Measurements from ENCODE around the gene TMEM184B.

TMEM184B gene

GRCh38 chr22:38300197-38300945 is 27.6 kb upstream of the TMEM184B start:
- no peak overlapping the region for H2BK5ac ChIP-seq (ENCODE audit: low read length)
- no peaks in the 10 kb centered on the region for H3K4me1 ChIP-seq (ENCODE audit: control insufficient read depth in 2 of 2, insufficient read depth in 1 of 2, low read depth in 1 of 2, low read length in 2 of 2)
- H2AFZ ChIP-seq (ENCODE audit: low read length) = no peak overlapping the region
- H3K79me1 ChIP-seq (ENCODE audit: low read depth, low read length) = peaks cover 29% of the 10 kb centered on the region
- no peak overlapping the region for H3K4me2 ChIP-seq (ENCODE audit: insufficient read depth, low read length, poor library complexity, severe bottlenecking)
- peaks cover 80 to 99% of the 10 kb centered on the region in 2 donors for H3K36me3 ChIP-seq (replicated peaks in 1 of 2; ENCODE audit: control insufficient read depth in 2 of 2, insufficient read depth in 2 of 2, low read length in 2 of 2)
- no peak overlapping the region for H2BK12ac ChIP-seq (ENCODE audit: low read length)
- H3K27me3 ChIP-seq (ENCODE audit: control insufficient read depth in 3 of 3, insufficient read depth in 3 of 3, low read depth in 1 of 3, low read length in 3 of 3) = no peaks in the 10 kb centered on the region
- no peak overlapping the region for H4K8ac ChIP-seq (ENCODE audit: low read depth, low read length)
- WGBS, 2 donors (ENCODE audit: extremely low coverage in 2 of 2, insufficient read length in 2 of 2, insufficient replicate concordance in 1 of 2) = no CpG with 5 or more reads among the region's 26 CpGs
- no peak overlapping the region for H3K4me3 ChIP-seq (ENCODE audit: low read length in 2 of 2)
- no peak overlapping the region for H2AK5ac ChIP-seq (ENCODE audit: low read depth, low read length)
- H2BK120ac ChIP-seq (ENCODE audit: low read depth, low read length) = no peak overlapping the region
- H3K23ac ChIP-seq (ENCODE audit: low read depth, low read length, poor library complexity) = no peak overlapping the region
- no peak overlapping the region for H3K18ac ChIP-seq (ENCODE audit: low read length)
- H3K27ac ChIP-seq (replicated peaks; ENCODE audit: low read length) = no peak overlapping the region
- no peak overlapping the region for H2BK15ac ChIP-seq (ENCODE audit: low read length)
- H3K14ac ChIP-seq (ENCODE audit: low read length) = no peak overlapping the region
- no peak overlapping the region for H3K4ac ChIP-seq (ENCODE audit: low read length)
- no peaks in the 10 kb centered on the region for H3K9me3 ChIP-seq (replicated peaks in 1 of 2; ENCODE audit: control insufficient read depth in 2 of 2, insufficient read depth in 1 of 2, low read depth in 1 of 2, low read length in 2 of 2)
- H3K9ac ChIP-seq (ENCODE audit: low read depth, low read length, poor library complexity) = no peak overlapping the region
- no peak overlapping the region for H4K91ac ChIP-seq (ENCODE audit: low read depth, low read length, poor library complexity)
- no peak for DNase-seq (ENCODE audit: low spot score)

GRCh38 chr22:38299770-38300102 is 26.9 kb upstream of the TMEM184B start:
- Histone ChIP-seq H3K4me3 (ENCODE audit: low read length in 2 of 2) (no peak overlapping the region), H3K4me2 (ENCODE audit: insufficient read depth, low read length, poor library complexity, severe bottlenecking) (no peak overlapping the region), H2AFZ (ENCODE audit: low read length) (no peak overlapping the region), H4K8ac (ENCODE audit: low read depth, low read length) (no peak overlapping the region), H3K9me3 (replicated peaks in 1 of 2; ENCODE audit: control insufficient read depth in 2 of 2, insufficient read depth in 1 of 2, low read depth in 1 of 2, low read length in 2 of 2) (no peaks in the 10 kb centered on the region), H2BK15ac (ENCODE audit: low read length) (no peak overlapping the region), H3K4me1 (ENCODE audit: control insufficient read depth in 2 of 2, insufficient read depth in 1 of 2, low read depth in 1 of 2, low read length in 2 of 2) (no peaks in the 10 kb centered on the region), H2BK5ac (ENCODE audit: low read length) (no peak overlapping the region), H3K23ac (ENCODE audit: low read depth, low read length, poor library complexity) (no peak overlapping the region), H2AK5ac (ENCODE audit: low read depth, low read length) (no peak overlapping the region), H3K4ac (ENCODE audit: low read length) (no peak overlapping the region), H3K9ac (ENCODE audit: low read depth, low read length, poor library complexity) (no peak overlapping the region), H3K14ac (ENCODE audit: low read length) (no peak overlapping the region), H2BK120ac (ENCODE audit: low read depth, low read length) (no peak overlapping the region), H2BK12ac (ENCODE audit: low read length) (no peak overlapping the region), H4K91ac (ENCODE audit: low read depth, low read length, poor library complexity) (no peak overlapping the region), H3K27ac (replicated peaks; ENCODE audit: low read length) (no peak overlapping the region), H3K18ac (ENCODE audit: low read length) (no peak overlapping the region), H3K36me3 (replicated peaks in 1 of 2; ENCODE audit: control insufficient read depth in 2 of 2, insufficient read depth in 2 of 2, low read length in 2 of 2) (peaks cover 86 to 100% of the 10 kb centered on the region in 2 donors), H3K79me1 (ENCODE audit: low read depth, low read length) (peaks cover 34% of the 10 kb centered on the region), H3K27me3 (ENCODE audit: control insufficient read depth in 3 of 3, insufficient read depth in 3 of 3, low read depth in 1 of 3, low read length in 3 of 3) (no peaks in the 10 kb centered on the region)
- DNase-seq (ENCODE audit: low spot score) = no peak
- no CpG with 5 or more reads among the region's 12 CpGs for WGBS, 2 donors (ENCODE audit: extremely low coverage in 2 of 2, insufficient read length in 2 of 2, insufficient replicate concordance in 1 of 2)

DNA sequence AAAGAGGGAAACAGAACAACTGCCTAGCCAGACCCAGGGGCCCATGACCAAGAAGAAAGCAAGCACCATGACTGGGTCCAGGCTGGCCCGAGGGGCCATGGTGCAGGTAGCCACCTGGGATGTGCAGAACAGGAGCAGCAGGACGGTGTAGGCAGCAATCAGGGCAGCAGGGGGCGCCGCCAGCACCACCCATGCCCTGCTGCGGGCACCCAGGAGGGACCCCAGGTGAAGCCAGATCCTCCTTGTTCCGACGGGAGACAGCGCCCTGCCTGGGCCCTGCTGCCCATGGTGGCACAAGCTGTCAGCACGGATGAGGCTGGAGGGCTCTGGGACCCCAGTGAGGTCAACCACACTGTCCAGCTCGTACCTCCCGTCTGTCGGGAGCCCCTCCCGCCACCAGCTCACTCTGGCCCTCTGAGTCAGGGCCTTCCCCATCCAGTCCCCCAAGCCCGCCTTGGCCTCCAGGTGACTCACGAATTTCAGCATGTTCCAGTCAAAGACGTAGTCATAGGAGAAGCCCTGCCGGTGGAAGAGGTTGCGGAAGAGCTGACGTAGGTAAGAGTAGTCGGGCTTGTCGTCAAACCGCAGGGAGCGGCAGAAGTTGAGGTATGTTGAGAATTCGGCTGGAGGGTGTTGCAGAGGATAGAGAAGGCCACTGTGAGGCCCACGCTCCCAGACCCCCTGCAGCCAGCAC is 25.6 kb upstream of the TMEM184B start:
- DNase-seq (ENCODE audit: low spot score) = no peak

GRCh38 chr22:38296372-38296771 is 23.6 kb upstream of the TMEM184B start:
- no peaks in the 10 kb centered on the region for H3K27me3 ChIP-seq (ENCODE audit: control insufficient read depth in 3 of 3, insufficient read depth in 3 of 3, low read depth in 1 of 3, low read length in 3 of 3)
- no peak overlapping the region for H2BK120ac ChIP-seq (ENCODE audit: low read depth, low read length)
- H4K8ac ChIP-seq (ENCODE audit: low read depth, low read length) = no peak overlapping the region
- H3K79me1 ChIP-seq (ENCODE audit: low read depth, low read length) = peaks cover 23% of the 10 kb centered on the region
- no peak overlapping the region for H2AFZ ChIP-seq (ENCODE audit: low read length)
- no peak overlapping the region for H3K9ac ChIP-seq (ENCODE audit: low read depth, low read length, poor library complexity)
- H3K36me3 ChIP-seq (replicated peaks in 1 of 2; ENCODE audit: control insufficient read depth in 2 of 2, insufficient read depth in 2 of 2, low read length in 2 of 2) = peaks cover 87 to 97% of the 10 kb centered on the region in 2 donors
- H3K14ac ChIP-seq (ENCODE audit: low read length) = no peak overlapping the region
- no peak overlapping the region for H2BK5ac ChIP-seq (ENCODE audit: low read length)
- no peak overlapping the region for H2BK15ac ChIP-seq (ENCODE audit: low read length)
- no peak overlapping the region for H2BK12ac ChIP-seq (ENCODE audit: low read length)
- H3K4me3 ChIP-seq (ENCODE audit: low read length in 2 of 2) = no peak overlapping the region
- H3K4me1 ChIP-seq (ENCODE audit: control insufficient read depth in 2 of 2, insufficient read depth in 1 of 2, low read depth in 1 of 2, low read length in 2 of 2) = peaks cover 0 to 2% of the 10 kb centered on the region in 2 donors
- H2AK5ac ChIP-seq (ENCODE audit: low read depth, low read length) = no peak overlapping the region
- no peak overlapping the region for H3K4me2 ChIP-seq (ENCODE audit: insufficient read depth, low read length, poor library complexity, severe bottlenecking)
- no peak overlapping the region for H4K91ac ChIP-seq (ENCODE audit: low read depth, low read length, poor library complexity)
- no CpG with 5 or more reads among the region's 4 CpGs for WGBS, 2 donors (ENCODE audit: extremely low coverage in 2 of 2, insufficient read length in 2 of 2, insufficient replicate concordance in 1 of 2)
- no peak overlapping the region for H3K27ac ChIP-seq (replicated peaks; ENCODE audit: low read length)
- no peak overlapping the region for H3K23ac ChIP-seq (ENCODE audit: low read depth, low read length, poor library complexity)
- no peak overlapping the region for H3K4ac ChIP-seq (ENCODE audit: low read length)
- no peaks in the 10 kb centered on the region for H3K9me3 ChIP-seq (replicated peaks in 1 of 2; ENCODE audit: control insufficient read depth in 2 of 2, insufficient read depth in 1 of 2, low read depth in 1 of 2, low read length in 2 of 2)
- DNase-seq (ENCODE audit: low spot score) = no peak
- H3K18ac ChIP-seq (ENCODE audit: low read length) = no peak overlapping the region

More for the DNA sequence above, 25.6 kb upstream of the TMEM184B start:
- Histone ChIP-seq H3K18ac (ENCODE audit: low read length) (no peak overlapping the region), H4K8ac (ENCODE audit: low read depth, low read length) (no peak overlapping the region), H3K23ac (ENCODE audit: low read depth, low read length, poor library complexity) (no peak overlapping the region), H2BK15ac (ENCODE audit: low read length) (no peak overlapping the region), H2BK120ac (ENCODE audit: low read depth, low read length) (no peak overlapping the region), H3K4me2 (ENCODE audit: insufficient read depth, low read length, poor library complexity, severe bottlenecking) (no peak overlapping the region), H3K4me1 (ENCODE audit: control insufficient read depth in 2 of 2, insufficient read depth in 1 of 2, low read depth in 1 of 2, low read length in 2 of 2) (peaks cover 0 to 2% of the 10 kb centered on the region in 2 donors), H3K14ac (ENCODE audit: low read length) (no peak overlapping the region), H3K27me3 (ENCODE audit: control insufficient read depth in 3 of 3, insufficient read depth in 3 of 3, low read depth in 1 of 3, low read length in 3 of 3) (no peaks in the 10 kb centered on the region), H2AK5ac (ENCODE audit: low read depth, low read length) (no peak overlapping the region), H2BK12ac (ENCODE audit: low read length) (no peak overlapping the region), H3K4ac (ENCODE audit: low read length) (no peak overlapping the region), H3K27ac (replicated peaks; ENCODE audit: low read length) (no peak overlapping the region), H4K91ac (ENCODE audit: low read depth, low read length, poor library complexity) (no peak overlapping the region), H2AFZ (ENCODE audit: low read length) (no peak overlapping the region), H3K4me3 (ENCODE audit: low read length in 2 of 2) (no peak overlapping the region), H3K9ac (ENCODE audit: low read depth, low read length, poor library complexity) (no peak overlapping the region), H2BK5ac (ENCODE audit: low read length) (no peak overlapping the region), H3K79me1 (ENCODE audit: low read depth, low read length) (peaks cover 27% of the 10 kb centered on the region), H3K36me3 (replicated peaks in 1 of 2; ENCODE audit: control insufficient read depth in 2 of 2, insufficient read depth in 2 of 2, low read length in 2 of 2) (peaks cover 86 to 100% of the 10 kb centered on the region in 2 donors), H3K9me3 (replicated peaks in 1 of 2; ENCODE audit: control insufficient read depth in 2 of 2, insufficient read depth in 1 of 2, low read depth in 1 of 2, low read length in 2 of 2) (no peaks in the 10 kb centered on the region)
- WGBS, 2 donors (ENCODE audit: extremely low coverage in 2 of 2, insufficient read length in 2 of 2, insufficient replicate concordance in 1 of 2) = no CpG with 5 or more reads among the region's 25 CpGs
